SK-N-SH treated with all-trans-retinoic acid at 6 μM for 48 hours (cell line): ENCODE results near the gene ANKRD13D.

ENCODE experiments used
- ATAC-seq: fragments of 200-7000 bp; cut with Tn5 transposase; 3 replicates; pipeline ENCODE4 v1.9.1; 2020; ENCODE audit warnings: mild to moderate bottlenecking, moderate library complexity
- ARNTL ChIP-seq: fragments of 450-650 bp; formaldehyde crosslinking; IDR thresholded peaks from 2 replicates; pipeline ENCODE4 v1.5.0; 2020; ENCODE audit warnings: low read depth, mild to moderate bottlenecking, moderate library complexity, borderline replicate concordance
- BACH2 ChIP-seq: fragments of 250-450 bp; sonication (Bioruptor Pico); IDR thresholded peaks from 2 replicates; pipeline ENCODE4 v1.9.0; 2021; ENCODE audit warnings: mild to moderate bottlenecking, borderline replicate concordance
- CSDC2 ChIP-seq: fragments of 250-450 bp; sonication (Bioruptor Pico); IDR thresholded peaks from 2 replicates; pipeline ENCODE4 v1.5.0; 2020; ENCODE audit warnings: mild to moderate bottlenecking, moderate library complexity
- CSRNP3 ChIP-seq: fragments of 250-450 bp; sonication (Bioruptor Pico); IDR thresholded peaks from 2 replicates; pipeline ENCODE4 v1.5.1; 2021; ENCODE audit warnings: mild to moderate bottlenecking, moderate library complexity
- ESRRG ChIP-seq: fragments of 250-450 bp; sonication (Bioruptor Pico); IDR thresholded peaks from 2 replicates; pipeline ENCODE4 v1.6.1; 2021; ENCODE audit warnings: mild to moderate bottlenecking
- ISL1 ChIP-seq: fragments of 250-450 bp; sonication (Bioruptor Pico); IDR thresholded peaks from 2 replicates; pipeline ENCODE4 v2.1.2; 2022; ENCODE audit warnings: mild to moderate bottlenecking, moderate library complexity
- OSR1 ChIP-seq: fragments of 250-450 bp; sonication (Bioruptor Pico); IDR thresholded peaks from 2 replicates; pipeline ENCODE4 v1.8.0; 2022; ENCODE audit warnings: moderate library complexity, mild to moderate bottlenecking, inconsistent platforms
- PATZ1 ChIP-seq: fragments of 250-450 bp; sonication (Bioruptor Pico); IDR thresholded peaks from 2 replicates; pipeline ENCODE4 v1.8.0; 2020; ENCODE audit warnings: mild to moderate bottlenecking, moderate library complexity, borderline replicate concordance
- PPARA ChIP-seq: fragments of 250-450 bp; sonication (Bioruptor Pico); IDR thresholded peaks from 2 replicates; pipeline ENCODE4 v1.5.0; 2020; ENCODE audit warnings: mild to moderate bottlenecking, borderline replicate concordance
- RARB ChIP-seq: fragments of 250-450 bp; sonication (Bioruptor Pico); IDR thresholded peaks from 2 replicates; pipeline ENCODE4 v1.8.0; 2021; ENCODE audit warnings: mild to moderate bottlenecking, moderate library complexity
- SNAI2 ChIP-seq: fragments of 250-450 bp; sonication (Bioruptor Pico); IDR thresholded peaks from 2 replicates; pipeline ENCODE4 v1.5.0; 2020; ENCODE audit warnings: mild to moderate bottlenecking, moderate library complexity
- TCF4 ChIP-seq: fragments of 250-450 bp; sonication (Bioruptor Pico); IDR thresholded peaks from 2 replicates; pipeline ENCODE4 v1.8.0; 2021; ENCODE audit warnings: mild to moderate bottlenecking, moderate library complexity, borderline replicate concordance
- TOX ChIP-seq: fragments of 250-450 bp; sonication (Bioruptor Pico); IDR thresholded peaks from 2 replicates; pipeline ENCODE4 v1.8.0; 2021; ENCODE audit warnings: mild to moderate bottlenecking, moderate library complexity, borderline replicate concordance
- ZC3H10 ChIP-seq: fragments of 250-450 bp; sonication (Bioruptor Pico); IDR thresholded peaks from 2 replicates; pipeline ENCODE4 v1.5.1; 2021; ENCODE audit warnings: mild to moderate bottlenecking, moderate library complexity
- ZFP3 ChIP-seq: fragments of 250-450 bp; sonication (Bioruptor Pico); IDR thresholded peaks from 2 replicates; pipeline ENCODE4 v1.5.0; 2020; ENCODE audit warnings: mild to moderate bottlenecking, moderate library complexity
- ZFP30 ChIP-seq: fragments of 450-650 bp; formaldehyde crosslinking; IDR thresholded peaks from 2 replicates; pipeline ENCODE4 v1.5.0; 2022; ENCODE audit warnings: mild to moderate bottlenecking, moderate library complexity
- ZNF565 ChIP-seq: fragments of 450-650 bp; formaldehyde crosslinking; conservative IDR thresholded peaks from 2 replicates; pipeline ENCODE4 v1.5.0; 2020; ENCODE audit warnings: low read depth, mild to moderate bottlenecking, moderate library complexity
- ZNF70 ChIP-seq: fragments of 450-650 bp; formaldehyde crosslinking; IDR thresholded peaks from 2 replicates; pipeline ENCODE4 v1.5.0; 2020; ENCODE audit warnings: mild to moderate bottlenecking, moderate library complexity
- ZNF8 ChIP-seq: fragments of 450-650 bp; formaldehyde crosslinking; IDR thresholded peaks from 2 replicates; pipeline ENCODE4 v1.5.0; 2020; ENCODE audit warnings: mild to moderate bottlenecking, moderate library complexity
- TF ChIP-seq, protein P1 (sequence below): fragments of 250-450 bp; sonication (Bioruptor Pico); IDR thresholded peaks from 2 replicates; pipeline ENCODE4 v1.5.0; 2020; ENCODE audit warnings: mild to moderate bottlenecking, moderate library complexity

ANKRD13D gene

GRCh38 chr11:67272327-67273259, 16.5 kb upstream of the ANKRD13D start:
- TF ChIP-seq, protein P1, sequence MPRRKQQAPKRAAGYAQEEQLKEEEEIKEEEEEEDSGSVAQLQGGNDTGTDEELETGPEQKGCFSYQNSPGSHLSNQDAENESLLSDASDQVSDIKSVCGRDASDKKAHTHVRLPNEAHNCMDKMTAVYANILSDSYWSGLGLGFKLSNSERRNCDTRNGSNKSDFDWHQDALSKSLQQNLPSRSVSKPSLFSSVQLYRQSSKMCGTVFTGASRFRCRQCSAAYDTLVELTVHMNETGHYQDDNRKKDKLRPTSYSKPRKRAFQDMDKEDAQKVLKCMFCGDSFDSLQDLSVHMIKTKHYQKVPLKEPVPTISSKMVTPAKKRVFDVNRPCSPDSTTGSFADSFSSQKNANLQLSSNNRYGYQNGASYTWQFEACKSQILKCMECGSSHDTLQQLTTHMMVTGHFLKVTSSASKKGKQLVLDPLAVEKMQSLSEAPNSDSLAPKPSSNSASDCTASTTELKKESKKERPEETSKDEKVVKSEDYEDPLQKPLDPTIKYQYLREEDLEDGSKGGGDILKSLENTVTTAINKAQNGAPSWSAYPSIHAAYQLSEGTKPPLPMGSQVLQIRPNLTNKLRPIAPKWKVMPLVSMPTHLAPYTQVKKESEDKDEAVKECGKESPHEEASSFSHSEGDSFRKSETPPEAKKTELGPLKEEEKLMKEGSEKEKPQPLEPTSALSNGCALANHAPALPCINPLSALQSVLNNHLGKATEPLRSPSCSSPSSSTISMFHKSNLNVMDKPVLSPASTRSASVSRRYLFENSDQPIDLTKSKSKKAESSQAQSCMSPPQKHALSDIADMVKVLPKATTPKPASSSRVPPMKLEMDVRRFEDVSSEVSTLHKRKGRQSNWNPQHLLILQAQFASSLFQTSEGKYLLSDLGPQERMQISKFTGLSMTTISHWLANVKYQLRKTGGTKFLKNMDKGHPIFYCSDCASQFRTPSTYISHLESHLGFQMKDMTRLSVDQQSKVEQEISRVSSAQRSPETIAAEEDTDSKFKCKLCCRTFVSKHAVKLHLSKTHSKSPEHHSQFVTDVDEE (CRISPR knock-in tag), result no peak
- TF ChIP-seq ISL1 (no peak), ESRRG (CRISPR knock-in tag) (no peak), PPARA (CRISPR knock-in tag) (no peak), ARNTL (CRISPR knock-in tag) (no peak), ZFP3 (CRISPR knock-in tag) (no peak), ZFP30 (CRISPR knock-in tag) (no peak), ZNF8 (CRISPR knock-in tag) (no peak), PATZ1 (CRISPR knock-in tag) (no peak), TOX (CRISPR knock-in tag) (no peak), ZNF70 (CRISPR knock-in tag) (no peak), TCF4 (no peak), SNAI2 (no peak), CSDC2 (CRISPR knock-in tag) (no peak), CSRNP3 (CRISPR knock-in tag) (no peak), ZC3H10 (no peak)
- ATAC-seq, result no peak

- ATAC-seq, result no peak
Measured at GRCh38 chr11:67273260-67273990, 15.7 kb upstream of the ANKRD13D start.

More at GRCh38 chr11:67273260-67273990, 15.7 kb upstream of the ANKRD13D start:
- no peak for TF ChIP-seq OSR1 (CRISPR knock-in tag)
- TF ChIP-seq TCF4, result no peak
- TF ChIP-seq PATZ1 (CRISPR knock-in tag), result no peak
- TF ChIP-seq TOX (CRISPR knock-in tag), result no peak
- TF ChIP-seq BACH2 (CRISPR knock-in tag), result no peak
- TF ChIP-seq ISL1, result no peak
- no peak for TF ChIP-seq CSDC2 (CRISPR knock-in tag)
- no peak for TF ChIP-seq ZNF8 (CRISPR knock-in tag)
- no peak for TF ChIP-seq ZNF70 (CRISPR knock-in tag)
- TF ChIP-seq ZNF565 (CRISPR knock-in tag), result no peak
- no peak for TF ChIP-seq RARB (CRISPR knock-in tag)
- no peak for TF ChIP-seq ARNTL (CRISPR knock-in tag)
- TF ChIP-seq CSRNP3 (CRISPR knock-in tag), result no peak
